HG03378 (cell line): ENCODE measurements around the gene FGF22.

Experiments used
- ATAC-seq: cut with Tn5 transposase; IDR thresholded peaks from one replicate; pipeline ENCODE4 v1.9.1; 2021; ENCODE audit warnings: mild to moderate bottlenecking, moderate library complexity; ENCODE audit not compliant: unreplicated experiment

The FGF22 gene

GRCh38 chr19:677601-678436, 38.1 kb downstream of the FGF22 start:
- ATAC-seq: no peak

- ATAC-seq: no peak
Observed at GRCh38 chr19:678791-679388, 39.2 kb downstream of the FGF22 start.

GRCh38 chr19:679418-680286, 40.0 kb downstream of the FGF22 start:
- ATAC-seq: no peak

DNA sequence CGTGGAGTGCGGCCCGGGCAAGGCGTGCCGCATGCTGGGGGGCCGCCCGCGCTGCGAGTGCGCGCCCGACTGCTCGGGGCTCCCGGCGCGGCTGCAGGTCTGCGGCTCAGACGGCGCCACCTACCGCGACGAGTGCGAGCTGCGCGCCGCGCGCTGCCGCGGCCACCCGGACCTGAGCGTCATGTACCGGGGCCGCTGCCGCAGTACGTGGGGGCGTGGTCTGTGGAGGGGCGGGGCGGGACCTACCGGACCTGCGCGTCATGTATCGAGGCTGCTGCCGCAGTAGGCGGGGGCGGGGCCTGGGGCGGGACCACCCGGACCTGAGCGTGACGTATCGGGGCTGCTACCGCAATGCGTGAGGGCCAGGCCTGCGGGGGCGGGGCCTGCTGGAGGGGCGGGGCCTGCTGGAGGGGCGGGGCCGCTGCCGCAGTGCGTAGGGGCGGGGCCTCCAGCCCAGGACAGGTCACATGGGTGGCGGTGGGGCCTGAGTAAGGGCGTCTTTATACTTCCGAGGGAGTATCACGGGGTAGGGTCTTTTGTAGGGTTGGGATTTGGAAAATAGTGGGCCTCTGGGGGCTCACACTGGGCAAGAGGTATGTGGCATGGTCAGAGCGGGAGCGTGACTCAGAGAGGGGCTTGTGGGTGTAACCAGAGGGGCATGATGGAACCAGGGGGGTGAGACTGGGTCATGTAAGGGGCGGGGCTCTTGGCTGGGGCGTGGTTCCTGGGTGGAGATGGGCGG, 40.8 kb downstream of the FGF22 start:
- peak; percentile 62 for ATAC-seq

- ATAC-seq: no peak
Observed at GRCh38 chr19:681029-682019, 41.6 kb downstream of the FGF22 start.

- ATAC-seq: no peak
Observed at GRCh38 chr19:682678-683320, 43.1 kb downstream of the FGF22 start.

GRCh38 chr19:685454-685931, 45.8 kb downstream of the FGF22 start:
- ATAC-seq: no peak

DNA sequence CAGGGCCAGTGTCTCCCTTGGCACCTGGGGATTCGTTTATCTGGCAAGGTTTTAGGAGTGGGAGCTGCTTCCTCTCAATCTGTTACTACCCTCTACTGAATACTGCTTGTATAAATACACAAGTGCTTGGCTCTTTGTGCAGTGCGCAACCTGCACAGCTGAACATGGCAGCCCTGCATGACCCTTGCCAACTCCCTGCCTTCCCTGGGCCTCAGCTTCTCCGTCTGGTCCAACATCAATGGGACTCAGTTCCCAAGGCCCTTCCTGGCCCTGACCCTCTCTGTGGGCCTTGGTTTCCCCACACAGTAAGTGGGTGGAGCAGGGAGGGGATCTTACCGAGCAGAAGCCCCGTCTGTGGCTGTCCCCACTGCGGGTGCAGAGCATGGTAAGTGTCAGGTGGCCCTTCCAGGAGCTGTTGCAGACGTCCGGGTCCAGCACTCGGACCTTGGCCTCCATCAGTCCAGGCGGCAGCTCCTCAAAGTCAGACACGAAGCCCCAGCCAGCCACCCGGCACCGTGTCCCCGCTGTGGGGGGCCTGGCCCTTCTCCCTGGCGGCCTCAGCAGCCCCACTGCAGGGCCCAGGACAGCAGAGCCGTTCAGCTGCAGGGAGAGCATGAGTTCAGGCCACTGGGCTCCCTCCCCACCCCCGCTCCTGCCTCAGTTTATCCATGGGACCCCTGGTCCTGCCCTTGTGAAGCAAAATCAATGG, 47.1 kb downstream of the FGF22 start:
- no peak for ATAC-seq

DNA sequence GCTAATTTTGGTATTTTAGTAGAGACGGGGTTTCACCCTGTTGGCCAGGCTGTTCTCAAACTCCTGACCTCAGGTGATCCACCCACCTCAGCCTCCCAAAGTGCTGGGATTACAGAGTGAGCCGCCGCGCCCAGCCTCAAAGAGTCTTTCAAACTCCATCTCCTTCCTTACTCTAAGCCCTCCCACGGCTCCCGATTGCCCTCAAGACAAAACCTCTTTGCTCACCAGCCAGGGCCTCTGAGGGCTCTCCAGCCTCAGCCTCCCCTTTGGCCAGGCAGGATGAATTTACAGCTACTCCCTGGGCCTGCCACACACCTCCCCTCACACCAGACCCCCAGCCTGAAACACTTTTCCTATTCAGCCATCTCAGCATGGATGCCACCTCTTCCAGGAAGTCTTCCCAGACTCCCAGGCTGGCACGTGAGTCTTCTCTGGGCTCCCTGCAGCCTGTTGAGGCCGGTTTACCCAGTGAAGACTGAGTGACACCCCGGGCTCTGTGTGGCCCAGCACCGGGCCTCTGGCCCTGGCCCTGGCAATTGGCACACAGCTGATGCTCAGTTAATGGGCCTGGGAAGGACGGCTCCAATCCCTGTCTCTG, 48.0 kb downstream of the FGF22 start:
- ATAC-seq: no peak

DNA sequence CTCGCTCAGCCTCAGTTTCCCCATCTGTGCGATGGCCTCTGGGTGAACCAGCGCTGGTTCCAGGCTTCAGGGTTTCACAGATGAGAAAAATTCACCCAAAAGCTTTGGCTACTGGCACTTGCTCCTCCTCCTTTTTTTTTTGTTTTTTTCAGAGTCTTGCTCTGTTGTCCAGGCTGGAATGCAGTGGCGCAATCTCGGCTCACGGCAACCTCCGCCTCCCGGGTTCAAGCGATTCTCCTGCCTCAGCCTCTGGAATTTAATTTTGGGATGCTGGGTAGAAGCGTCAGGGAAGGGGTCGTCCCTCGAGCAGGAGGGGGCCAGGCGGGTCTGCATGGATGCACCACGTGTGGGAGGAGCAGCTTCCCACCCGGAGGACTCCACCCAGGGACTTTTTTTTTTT, 48.5 kb downstream of the FGF22 start:
- no peak for ATAC-seq

DNA sequence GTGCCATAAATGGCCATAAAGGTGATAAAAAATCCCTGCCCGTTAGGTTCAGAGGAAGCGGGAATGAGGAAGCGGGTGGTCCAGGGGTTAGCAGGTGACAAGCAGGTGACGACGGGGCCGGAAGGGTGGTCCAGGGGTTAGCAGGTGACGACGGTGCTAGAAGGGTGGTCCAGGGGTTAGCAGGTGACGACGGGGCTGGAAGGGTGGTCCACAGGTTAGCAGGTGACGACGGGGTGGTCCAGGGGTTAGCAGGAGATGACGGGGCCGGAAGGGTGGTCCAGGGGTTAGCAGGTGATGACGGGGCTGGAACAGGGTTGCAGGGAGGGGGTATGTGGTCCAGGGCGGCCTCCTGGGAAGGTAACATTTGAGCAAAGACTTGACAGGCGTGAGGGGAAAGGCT, 49.3 kb downstream of the FGF22 start:
- ATAC-seq: no peak

- ATAC-seq: no peak
Observed at GRCh38 chr19:690203-690602, 50.5 kb downstream of the FGF22 start.
